GM10847 (cell line): ENCODE results near the gene CSTA.

Source experiments
- POLR2A ChIP-seq: IDR thresholded peaks from 2 replicates; pipeline ENCODE4 v1.6.1; 2011; ENCODE audit not compliant: insufficient read length; ENCODE audit errors: extremely low read depth

Gene CSTA, protein sequence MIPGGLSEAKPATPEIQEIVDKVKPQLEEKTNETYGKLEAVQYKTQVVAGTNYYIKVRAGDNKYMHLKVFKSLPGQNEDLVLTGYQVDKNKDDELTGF

DNA sequence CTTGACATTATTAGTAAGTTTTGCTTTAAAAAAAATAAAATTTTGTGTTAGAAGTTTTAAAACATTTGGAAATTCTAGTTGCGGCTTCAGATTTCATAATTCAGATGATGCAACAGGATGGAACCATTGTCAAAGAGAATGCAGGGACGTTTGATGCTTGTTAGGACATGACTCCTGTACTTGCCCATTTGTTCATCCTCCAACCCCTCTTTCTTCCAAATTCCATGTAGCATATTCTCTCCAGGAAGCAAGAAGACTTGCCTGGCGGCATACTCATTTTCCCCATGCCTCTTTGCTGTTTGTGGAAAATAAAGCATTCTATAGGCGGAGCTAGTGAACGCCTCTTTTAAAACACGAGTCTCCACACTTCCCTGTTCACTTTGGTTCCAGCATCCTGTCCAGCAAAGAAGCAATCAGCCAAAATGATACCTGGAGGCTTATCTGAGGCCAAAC lies at the start of gene CSTA:
CSTA (plus strand) TSS at position 378 of the 453 bp plus-strand sequence; CDS start at position 423, 45 bp downstream.
- no peak for TF ChIP-seq POLR2A

DNA sequence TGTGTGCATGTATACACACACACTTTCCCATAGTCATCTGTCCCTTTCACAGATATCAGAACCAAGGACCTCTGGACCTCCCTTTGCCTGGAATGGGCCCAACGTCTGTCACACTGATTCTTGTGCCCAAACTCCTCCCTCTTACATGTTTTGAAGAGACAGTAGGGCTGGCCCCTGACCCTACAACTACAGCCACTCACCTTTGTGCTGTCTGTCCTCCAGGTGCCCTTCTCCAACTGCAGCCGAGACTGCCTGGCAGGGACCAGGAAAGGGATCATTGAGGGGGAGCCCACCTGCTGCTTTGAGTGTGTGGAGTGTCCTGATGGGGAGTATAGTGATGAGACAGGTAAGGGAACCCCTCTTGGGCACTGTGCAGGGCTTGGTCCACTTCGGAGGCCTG lies 43.2 kb upstream of the CSTA start:
- TF ChIP-seq POLR2A: no peak

DNA sequence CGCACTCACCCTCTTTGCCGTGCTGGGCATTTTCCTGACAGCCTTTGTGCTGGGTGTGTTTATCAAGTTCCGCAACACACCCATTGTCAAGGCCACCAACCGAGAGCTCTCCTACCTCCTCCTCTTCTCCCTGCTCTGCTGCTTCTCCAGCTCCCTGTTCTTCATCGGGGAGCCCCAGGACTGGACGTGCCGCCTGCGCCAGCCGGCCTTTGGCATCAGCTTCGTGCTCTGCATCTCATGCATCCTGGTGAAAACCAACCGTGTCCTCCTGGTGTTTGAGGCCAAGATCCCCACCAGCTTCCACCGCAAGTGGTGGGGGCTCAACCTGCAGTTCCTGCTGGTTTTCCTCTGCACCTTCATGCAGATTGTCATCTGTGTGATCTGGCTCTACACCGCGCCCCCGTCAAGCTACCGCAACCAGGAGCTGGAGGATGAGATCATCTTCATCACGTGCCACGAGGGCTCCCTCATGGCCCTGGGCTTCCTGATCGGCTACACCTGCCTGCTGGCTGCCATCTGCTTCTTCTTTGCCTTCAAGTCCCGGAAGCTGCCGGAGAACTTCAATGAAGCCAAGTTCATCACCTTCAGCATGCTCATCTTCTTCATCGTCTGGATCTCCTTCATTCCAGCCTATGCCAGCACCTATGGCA lies 41.1 kb upstream of the CSTA start:
- TF ChIP-seq POLR2A: no peak

DNA sequence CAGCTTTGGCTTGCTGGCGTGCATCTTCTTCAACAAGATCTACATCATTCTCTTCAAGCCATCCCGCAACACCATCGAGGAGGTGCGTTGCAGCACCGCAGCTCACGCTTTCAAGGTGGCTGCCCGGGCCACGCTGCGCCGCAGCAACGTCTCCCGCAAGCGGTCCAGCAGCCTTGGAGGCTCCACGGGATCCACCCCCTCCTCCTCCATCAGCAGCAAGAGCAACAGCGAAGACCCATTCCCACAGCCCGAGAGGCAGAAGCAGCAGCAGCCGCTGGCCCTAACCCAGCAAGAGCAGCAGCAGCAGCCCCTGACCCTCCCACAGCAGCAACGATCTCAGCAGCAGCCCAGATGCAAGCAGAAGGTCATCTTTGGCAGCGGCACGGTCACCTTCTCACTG lies 40.6 kb upstream of the CSTA start:
- TF ChIP-seq POLR2A: no peak

DNA sequence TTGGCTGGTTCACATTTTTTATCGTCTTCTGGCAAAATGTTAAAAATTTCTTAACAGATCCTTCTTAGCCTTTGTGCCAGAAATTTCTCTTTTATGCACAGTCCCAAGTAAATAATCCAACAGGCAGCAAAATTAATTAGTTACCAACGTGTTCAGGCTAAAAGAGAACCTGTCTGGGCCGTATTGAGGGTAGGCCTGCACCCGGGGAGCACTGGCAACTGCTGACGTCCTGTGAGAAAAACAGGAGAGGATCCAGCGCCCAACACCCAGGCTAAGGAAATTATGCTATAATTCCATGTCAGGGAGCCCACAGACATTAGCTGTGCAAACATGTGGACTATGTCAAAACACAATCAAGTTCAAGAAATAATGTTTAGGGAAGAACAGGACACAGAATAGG lies 30.7 kb upstream of the CSTA start:
- TF ChIP-seq POLR2A: no peak

DNA sequence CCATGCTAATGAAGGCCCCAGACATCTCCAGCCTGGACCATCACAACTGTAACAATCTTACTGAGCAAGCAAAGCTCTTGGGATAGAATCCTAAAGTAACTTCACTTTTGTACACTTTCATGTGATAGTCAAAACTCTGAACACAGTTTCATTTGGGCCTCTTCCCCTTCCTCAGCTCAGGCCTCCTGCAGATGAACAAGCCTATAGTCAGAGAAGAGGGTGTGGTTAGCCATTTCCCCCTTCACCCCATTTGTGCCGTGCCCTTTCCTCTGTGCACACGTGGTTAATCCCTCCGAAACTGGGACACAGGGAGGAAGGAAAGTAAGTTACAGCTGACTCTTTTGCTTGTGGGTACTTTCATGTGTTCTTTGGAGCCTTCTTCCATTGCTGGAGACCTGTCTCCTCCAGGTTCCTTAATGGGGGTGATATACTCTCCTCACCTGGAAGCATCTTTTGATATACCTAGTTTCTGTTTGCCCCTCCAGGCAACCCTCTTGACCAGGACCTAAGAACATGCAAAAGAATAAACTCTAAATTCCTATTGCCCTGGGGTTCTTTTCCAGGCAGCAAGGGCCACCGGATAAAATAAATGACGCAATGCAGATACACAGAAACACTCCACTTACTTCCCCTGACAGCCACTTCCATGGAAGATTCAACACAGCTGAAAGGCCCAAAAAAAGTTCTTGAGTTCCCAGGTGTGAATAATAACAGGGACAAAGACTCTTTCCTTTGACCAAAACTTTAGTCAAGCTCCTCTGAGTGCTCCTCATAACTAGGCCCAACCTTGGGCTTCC lies 29.6 kb upstream of the CSTA start:
- TF ChIP-seq POLR2A: no peak

DNA sequence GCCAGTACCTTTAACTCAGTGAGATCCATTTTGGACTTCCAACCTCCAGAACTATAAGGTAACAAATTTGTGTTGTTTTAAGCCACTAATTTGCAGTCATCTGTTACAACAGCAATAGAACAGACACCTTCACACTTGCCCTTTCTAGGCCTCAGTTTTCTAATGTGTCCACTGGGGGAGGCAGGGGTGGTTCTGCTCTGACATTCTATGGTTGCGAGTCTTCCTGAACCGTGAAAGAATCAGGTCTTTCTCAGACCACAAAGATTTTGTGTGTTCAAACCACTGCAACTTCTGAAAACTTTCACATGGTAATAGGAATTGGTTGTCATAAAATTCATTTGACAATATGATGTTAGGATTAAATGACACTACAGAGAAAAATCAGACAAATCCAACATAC lies 26.8 kb upstream of the CSTA start:
- no peak for TF ChIP-seq POLR2A

DNA sequence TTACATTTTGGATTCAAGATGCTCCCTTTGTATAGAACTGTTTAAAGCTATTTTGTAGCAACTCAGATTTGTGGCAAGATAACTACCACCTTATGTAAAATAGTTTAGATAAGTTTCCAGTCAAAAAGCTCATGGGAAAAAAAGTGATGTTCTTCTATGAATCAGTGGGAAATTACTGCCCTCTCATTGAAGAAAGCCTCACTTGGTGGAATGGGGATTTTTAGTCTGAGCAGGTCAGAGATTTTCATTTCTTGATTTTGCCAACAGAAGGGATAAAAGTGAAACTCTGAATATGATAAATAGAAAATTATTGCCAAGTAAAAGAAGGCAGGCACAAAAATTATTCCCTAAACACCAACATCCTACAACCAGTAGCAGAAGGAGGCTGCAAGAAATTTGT lies 25.8 kb upstream of the CSTA start:
- no peak for TF ChIP-seq POLR2A

DNA sequence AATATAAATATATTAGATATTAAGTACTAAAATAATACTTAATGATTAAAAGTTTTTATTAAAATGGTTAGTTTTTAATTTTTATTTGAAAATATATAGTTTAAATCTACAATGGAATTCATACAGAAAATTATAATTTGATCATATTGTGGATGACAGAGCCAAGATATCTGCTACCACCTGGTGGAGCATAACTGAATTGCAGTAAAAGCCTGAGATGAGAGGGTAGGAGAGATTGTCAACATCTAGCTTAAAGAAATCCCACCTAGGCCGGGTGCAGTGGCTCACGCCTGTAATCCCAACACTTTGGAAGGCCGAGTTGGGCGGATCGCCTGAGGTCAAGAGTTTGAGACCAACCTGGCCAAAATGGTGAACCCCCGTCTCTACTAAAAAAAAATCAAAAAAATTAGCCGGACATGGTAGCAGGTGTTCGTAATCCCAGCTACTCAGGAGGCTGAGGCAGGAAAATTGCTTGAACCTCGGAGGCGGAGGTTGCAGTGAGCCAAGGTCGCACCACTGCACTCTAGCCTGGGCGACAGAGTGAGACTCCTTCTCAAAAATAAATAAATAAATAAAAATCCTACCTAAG lies 25.1 kb upstream of the CSTA start:
- TF ChIP-seq POLR2A: no peak

DNA sequence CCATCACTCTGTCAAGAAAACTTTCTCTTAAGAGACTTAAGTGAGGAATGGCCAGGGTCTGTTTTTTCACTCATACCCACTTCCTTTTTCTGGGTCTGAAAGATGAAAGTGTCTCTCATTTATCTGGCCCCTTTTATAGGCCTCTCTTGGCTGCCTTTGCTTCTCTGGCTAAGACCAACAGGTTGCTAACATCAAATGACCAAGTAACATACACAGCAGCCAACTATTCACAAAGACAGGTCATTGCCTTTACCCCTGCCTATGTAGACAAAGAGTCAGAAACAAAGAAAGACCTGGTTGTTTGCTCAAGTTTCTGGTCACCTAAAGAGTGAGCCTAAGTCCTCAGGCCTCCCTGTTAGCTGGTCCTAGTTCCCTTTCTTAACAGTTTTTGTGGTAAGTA lies 24.0 kb upstream of the CSTA start:
- TF ChIP-seq POLR2A: no peak

DNA sequence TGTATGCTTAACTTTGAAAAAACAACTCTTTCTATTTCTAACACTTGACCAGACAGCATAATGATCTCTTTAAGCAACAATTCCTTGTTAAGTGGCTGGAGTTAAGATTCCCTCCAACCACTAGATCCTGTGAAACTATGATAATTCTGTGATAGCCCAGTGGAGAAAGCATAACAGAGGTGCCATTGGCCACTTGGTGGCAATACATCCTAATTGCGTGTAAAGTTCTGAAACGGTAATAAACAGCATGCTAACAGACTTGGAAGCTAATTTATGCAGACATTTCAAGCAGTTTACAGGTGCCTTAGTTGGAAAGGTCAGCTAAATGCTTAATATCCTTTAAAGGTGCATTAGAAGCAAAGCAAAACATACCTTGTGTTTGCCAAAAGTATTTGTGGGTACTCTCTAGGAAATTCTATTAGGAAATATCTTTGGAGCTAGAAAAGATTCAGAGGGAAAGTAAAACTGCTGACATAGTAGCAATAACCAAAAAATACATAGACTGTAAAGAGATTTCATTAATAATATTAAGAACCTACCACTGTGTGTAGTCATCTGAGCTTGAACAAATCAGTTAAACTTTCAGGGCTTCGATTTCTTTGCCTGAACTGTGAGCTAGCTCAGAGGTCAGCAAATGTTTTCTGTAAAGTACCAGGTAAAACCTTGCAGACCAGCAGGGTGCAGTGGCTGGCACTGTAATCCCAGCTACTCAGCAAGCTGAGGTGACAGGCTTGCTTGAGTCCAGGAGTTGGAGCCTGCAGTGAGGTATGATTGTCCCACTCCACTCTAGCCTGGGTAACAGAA lies 19.0 kb upstream of the CSTA start:
- no peak for TF ChIP-seq POLR2A

DNA sequence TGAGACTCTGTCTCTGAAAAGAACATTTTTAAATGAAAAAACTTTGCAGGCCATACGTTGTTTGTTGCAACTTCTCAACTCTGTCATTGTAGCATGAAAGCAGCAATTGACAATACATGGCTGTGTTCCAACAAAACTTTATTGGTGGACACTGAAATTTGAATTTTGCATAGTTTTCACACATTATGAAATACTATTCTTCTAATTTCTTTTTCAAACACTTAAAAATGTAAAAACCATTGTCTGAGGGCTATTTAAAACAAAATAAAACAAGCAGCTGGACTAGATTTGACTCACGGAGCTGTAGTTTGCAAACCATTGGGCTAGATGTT lies 18.5 kb upstream of the CSTA start:
- TF ChIP-seq POLR2A: no peak

DNA sequence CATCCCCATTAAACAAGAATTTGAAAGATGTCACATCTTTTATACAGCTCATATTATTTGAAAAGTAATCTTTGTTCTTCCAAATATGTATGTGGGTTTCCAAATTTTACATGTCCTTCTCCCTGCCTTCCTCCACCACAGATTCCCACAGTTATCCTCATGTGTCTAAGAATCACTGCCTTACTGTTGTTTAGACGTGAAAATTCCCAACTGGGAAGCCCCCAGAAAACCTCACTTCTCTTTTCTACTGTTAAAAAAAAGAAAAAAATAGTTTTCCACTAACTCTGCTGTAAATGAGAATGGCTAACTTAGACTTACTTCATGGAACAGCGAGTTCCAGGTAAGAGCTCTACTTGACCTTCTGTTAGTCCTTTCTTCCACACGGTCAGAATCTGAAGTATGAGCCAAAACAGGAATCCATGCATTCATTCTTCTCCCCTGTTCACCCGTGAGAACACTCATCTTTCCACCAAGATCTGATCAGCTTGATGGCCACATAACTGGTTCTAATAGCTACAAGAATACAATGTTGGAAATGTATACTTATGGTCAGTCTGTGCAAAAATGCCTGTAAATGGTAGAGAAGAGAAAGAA lies 17.9 kb upstream of the CSTA start:
- TF ChIP-seq POLR2A: no peak

DNA sequence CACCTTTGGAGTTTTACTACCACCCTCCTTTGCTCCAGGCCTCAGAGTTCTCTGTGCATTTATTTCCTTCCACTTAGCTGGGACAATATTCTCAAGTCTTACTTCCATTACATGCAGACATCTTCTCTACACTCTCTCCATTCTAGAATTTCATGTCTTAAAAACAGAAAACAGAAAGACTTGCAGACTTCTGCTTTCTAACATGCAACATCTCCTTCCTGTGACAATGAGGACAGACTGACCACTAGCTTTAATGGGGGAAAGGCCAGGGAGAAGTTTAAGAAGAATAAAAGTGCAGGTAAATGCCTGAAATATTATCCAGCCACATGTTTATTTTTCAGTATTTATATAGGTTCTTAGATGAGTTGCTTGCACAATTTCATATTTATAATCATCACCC lies 17.1 kb upstream of the CSTA start:
- no peak for TF ChIP-seq POLR2A

DNA sequence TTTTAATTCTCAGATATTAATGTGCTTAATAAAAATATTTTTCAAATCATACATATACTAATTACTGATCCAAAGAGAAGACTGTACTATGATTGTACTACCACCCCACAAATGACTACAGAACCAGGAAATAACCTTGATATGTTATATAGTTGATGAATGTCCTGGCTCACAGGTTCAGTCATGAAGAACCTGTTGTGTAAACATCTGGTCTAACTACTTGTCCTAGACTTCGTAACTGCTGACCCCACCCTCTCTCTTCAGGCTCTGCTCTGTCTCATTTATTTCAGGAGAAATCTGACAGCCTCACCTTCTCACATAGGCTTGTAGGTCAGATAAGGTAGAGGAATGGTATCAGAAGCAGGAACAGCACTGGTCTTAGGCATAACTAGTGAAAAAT lies 14.7 kb upstream of the CSTA start:
- no peak for TF ChIP-seq POLR2A

DNA sequence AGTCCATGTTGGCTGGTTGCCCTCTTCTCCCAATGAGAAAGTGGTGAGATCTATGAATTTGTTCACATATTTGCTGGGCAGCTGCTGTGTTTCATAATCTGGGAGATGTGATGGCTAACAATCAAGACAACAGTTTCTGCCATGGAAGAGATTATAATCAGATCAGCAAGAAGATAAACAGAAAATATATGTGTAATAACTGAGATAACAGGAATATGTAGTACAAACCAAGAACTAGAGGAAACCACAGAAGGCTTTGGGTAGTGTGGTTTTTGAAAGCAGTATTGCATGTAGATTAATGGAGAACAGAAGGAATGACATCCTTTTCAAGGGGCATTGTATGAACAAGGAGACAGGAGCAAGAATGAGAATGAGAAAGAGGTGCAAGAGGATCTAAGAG lies 12.2 kb upstream of the CSTA start:
- TF ChIP-seq POLR2A: no peak

DNA sequence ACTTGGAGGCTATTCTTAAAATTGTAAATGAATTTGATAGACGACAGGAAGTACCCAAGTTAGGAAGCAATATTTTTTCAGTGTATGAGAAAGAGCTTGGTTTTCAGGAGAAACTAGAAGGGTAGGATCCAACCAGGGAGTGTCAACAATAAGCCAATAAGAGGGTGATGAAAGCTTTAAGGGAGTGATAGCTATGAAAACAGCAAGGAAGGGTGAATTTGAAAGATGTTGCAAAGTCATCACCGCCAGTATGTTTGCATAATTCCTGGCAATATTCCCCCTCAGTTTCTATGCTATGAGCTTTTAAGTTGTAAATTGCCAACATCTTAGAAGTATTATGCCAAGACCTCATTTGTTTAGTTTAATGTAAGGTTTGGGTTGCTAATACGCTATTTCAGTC lies 11.8 kb upstream of the CSTA start:
- no peak for TF ChIP-seq POLR2A
